ENCODE data around the gene VTI1A.

DNA sequence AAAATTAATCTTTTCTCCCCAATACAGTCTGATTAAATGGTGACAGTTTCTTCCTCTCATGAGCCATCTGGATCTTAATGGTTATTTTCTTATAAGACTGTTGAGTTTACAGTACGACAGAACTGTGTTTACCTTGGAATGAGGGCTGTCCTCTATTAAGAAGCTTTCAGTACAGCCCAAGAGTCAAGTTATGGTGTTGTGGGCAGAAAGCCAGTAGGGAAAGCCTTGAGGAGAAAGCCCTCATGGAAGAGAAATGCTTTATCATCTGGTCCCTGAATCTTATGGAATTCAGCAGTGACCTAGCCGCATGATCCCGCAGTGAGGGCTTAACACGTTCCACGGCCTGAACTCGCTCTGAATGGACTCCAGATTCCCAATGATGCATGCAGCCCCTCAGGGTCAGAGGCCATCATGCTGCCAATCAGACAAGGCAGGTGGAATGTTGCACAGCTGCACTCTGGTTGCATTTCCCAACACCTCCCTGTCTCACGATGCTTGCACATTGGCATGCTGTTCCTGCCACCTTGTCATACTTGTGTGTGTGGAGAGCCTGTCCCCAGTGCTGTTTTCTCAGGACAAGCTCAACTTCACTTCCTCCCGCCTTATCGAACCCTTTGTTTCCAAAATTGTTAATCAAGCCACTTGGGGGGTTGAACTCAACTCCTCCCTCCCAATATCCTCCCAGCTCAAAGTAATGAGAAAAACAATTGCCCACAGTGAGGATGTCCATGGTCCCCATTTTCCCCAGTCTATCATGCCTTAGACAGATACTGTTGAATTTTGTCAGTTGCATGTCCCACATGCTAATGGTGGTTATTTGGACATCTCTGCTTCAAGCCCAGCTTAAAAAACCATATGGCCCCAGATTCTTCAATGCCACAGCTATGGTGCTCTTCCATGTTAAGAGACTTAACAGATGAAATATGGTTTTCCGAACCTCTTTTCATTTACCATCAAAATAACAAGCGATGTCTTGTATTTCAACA lies 291.9 kb downstream of the VTI1A start:
- no peak for TF ChIP-seq EZH2 (IDR thresholded peaks at IDR 0.05; ENCODE audit: borderline replicate concordance, low read length)
- TF ChIP-seq, protein P1, sequence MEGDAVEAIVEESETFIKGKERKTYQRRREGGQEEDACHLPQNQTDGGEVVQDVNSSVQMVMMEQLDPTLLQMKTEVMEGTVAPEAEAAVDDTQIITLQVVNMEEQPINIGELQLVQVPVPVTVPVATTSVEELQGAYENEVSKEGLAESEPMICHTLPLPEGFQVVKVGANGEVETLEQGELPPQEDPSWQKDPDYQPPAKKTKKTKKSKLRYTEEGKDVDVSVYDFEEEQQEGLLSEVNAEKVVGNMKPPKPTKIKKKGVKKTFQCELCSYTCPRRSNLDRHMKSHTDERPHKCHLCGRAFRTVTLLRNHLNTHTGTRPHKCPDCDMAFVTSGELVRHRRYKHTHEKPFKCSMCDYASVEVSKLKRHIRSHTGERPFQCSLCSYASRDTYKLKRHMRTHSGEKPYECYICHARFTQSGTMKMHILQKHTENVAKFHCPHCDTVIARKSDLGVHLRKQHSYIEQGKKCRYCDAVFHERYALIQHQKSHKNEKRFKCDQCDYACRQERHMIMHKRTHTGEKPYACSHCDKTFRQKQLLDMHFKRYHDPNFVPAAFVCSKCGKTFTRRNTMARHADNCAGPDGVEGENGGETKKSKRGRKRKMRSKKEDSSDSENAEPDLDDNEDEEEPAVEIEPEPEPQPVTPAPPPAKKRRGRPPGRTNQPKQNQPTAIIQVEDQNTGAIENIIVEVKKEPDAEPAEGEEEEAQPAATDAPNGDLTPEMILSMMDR (conservative IDR thresholded peaks at IDR 0.05 in 1 of 2, IDR thresholded peaks at IDR 0.05 in 1 of 2; ENCODE audit: extremely low read depth in 1 of 2, insufficient read depth in 1 of 2, low read depth in 1 of 2, low read length in 2 of 2), result no peak
